Cerebellar nuclear complex (tissue), 1 donor: ENCODE data around the gene CCDC198.
A peak's percentile ranks its signal among the peaks of the same experiment; 100 is the strongest.

Source experiments
- DNase-seq, 2 experiments: peaks; one replicate each; lab custom pipeline; 2025; lab: John Stamatoyannopoulos, UW

Gene CCDC198, protein sequence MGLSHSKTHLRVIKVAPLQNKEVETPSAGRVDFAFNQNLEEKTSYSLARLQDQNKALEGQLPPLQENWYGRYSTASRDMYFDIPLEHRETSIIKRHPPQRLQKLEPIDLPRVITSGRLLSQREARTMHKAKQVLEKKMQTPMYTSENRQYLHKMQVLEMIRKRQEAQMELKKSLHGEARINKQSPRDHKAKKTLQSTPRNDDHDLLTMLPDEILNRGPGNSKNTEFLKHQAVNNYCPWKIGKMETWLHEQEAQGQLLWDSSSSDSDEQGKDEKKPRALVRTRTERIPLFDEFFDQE

DNA sequence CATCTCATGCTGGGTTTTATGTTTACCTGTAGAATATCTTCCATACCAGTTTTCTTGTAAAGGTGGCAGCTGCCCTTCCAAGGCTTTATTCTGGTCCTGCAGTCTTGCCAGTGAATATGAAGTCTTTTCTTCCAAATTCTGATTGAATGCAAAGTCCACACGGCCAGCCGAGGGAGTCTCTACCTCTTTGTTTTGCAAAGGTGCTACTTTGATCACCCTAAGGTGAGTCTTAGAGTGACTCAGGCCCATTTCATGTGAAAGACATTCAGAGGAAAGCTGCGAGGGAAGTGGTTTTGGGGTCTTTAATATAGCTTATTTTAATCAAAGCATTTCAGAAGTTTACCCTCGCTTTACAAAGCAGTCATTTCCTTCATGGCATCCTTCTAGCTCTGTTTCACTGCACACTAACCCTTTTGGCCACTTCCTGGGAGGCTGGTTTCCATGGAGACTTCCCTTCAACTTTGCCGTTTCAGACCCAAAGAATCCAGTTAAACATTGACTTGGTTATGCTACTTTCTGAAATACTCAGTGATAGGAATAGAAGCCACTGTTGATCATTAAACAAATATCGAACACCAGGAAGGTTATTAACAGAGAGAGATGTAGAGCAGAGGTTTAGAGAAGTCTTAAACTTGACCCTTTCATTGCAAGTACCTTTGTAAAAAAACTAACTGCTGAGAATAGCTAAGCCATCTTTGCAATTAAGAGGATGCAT is at the start of gene CCDC198:
TSS of gene CCDC198 (minus strand) at position 391 of the 715 bp plus-strand sequence. CDS start at position 249, 142 bp downstream.
- no peak for DNase-seq

DNA sequence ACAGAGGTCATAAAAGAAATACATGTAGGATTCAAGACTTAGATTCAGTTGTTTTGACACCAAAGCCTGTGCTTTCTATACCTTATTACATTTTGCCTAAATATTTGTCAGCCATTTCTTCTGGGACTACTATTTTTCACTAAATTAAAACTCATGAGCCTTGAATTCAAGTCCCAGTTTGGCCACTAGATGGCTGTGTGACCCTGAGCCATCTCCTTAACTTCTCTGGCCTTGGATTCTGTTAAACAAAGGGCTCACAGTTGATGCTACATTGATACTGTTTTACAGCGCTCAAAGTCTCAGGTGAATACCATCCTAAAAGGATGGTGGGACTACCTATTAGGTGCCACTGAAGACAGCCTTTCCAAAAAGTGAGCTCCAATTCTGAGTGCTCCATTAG is 39.6 kb upstream of the CCDC198 start:
- DNase-seq: no peak

DNA sequence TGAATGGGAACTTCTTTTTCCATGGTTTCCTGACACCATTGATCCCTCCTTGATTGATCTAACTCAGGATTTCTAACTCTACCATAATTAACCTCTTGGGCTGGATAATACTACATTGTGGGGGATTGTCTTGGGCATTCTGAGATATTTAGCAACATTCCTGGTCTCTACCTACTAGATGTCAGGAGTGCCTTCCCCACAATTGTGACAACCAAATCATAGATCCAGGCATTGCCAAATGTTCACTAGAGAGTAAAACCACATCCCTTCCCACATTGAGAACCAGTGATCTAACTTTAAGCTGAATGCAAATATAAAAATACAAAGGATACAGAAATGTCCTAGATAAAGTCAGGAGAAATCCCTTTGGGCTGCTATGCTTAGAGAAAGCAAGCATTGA is 36.9 kb upstream of the CCDC198 start:
- DNase-seq: no peak

DNA sequence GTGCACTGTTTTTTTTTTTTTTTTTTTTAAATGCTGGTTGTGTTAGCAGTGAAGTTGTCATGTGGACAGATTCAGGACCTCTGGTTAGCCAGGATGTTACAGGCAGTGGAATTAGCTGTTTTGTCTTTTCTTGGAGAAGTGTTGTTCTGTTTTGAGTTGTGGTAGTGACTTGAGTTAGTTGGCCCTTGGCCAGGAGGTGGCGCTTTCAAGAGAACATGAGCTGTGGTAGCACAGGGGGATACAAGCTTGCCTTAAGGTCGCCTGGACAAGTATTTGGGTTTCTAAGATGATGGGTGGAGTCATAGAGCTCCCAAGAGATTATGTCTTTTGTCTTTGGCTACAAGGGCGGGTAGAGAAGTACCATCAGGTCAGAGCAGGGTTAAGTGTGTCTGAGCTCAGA is 33.3 kb upstream of the CCDC198 start:
- no peak for DNase-seq

DNA sequence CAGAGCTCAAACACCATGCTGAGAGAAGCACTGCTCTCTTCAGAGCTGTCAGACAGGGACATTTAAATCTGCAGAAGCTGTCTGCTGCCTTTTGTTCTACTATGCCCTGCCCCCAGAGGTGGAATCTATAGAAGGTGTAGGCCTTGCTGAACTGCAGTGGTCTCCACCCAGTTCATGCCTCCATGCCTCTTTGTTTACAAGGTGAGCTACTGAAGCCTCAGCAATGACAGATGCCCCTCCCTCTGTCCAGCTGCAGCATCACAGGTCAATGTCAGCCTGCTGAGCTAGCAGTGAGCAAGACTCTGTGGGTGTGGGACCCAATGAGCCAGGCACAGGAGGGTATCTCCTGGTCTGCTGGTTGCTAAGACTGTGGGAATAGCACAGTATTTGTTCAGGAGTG is 25.4 kb upstream of the CCDC198 start:
- DNase-seq: no peak

DNA sequence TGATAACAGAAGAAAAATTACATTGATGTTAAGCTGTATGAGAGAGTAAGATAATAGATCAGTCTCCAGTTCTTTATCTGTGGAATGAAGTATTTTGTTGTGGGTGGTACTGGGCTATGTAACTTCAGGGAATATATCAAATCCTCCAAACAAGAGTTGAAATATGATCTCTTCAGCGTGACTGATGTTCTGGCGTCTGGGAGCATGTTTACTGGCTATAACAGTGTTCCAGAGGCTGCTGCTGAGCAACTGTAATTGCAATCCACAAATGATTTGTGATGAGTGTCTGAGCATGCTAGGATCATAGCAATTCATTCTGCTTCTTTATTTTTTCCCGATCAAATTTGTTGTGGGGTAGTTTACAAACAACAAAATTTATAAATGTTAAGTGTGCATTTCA is 18.6 kb upstream of the CCDC198 start:
- no peak for DNase-seq

DNA sequence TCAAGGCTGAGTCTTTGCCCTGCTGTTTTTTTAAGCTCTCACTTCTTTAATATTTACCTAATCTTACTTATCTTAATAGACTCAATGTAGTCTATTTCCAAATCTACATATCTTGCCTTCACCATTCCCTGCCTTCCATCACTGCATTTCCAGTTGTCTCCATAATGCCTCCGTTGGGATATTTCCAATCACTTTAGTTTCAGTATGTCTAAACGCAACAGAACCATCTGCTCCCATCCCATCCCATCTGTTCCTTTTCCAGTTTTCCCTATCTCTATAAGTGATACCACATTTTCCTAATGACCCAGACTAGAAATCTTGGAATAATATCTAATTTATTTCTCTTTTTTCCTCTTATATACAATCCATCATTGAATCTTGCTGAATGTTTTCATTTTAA is 15.1 kb upstream of the CCDC198 start:
- no peak for DNase-seq

DNA sequence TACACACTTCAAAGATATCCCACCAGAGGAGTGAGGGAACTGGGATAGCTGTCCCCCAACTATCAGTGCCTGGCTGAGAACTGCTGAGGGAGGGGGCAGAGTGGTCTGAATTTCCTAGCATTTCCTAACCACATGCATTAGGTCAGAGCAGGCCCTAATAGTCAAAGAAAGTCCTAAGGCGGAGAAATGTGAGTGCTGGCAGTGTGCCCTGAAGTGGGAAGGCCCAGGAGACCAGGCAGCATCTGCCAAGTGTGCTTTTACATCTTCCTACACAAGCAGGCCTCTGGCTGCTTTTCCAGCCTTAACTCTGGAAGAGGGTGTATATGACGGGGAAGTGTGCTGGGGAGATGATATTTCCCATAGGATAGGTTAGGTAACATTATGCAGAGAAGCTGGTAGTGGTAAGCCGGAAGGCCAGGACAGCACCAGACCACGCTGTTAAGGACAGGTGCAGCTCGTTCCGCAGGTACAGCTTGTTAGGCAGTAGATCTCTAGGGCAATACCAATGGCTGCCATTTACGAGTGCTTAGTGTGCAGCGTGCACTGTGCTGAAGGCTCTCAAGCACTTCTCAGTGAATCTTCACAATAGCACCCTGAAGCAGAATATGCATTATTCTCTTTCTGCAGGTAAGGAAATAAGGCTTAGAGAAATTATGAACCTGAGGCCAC is 9.1 kb upstream of the CCDC198 start:
- DNase-seq: no peak

DNA sequence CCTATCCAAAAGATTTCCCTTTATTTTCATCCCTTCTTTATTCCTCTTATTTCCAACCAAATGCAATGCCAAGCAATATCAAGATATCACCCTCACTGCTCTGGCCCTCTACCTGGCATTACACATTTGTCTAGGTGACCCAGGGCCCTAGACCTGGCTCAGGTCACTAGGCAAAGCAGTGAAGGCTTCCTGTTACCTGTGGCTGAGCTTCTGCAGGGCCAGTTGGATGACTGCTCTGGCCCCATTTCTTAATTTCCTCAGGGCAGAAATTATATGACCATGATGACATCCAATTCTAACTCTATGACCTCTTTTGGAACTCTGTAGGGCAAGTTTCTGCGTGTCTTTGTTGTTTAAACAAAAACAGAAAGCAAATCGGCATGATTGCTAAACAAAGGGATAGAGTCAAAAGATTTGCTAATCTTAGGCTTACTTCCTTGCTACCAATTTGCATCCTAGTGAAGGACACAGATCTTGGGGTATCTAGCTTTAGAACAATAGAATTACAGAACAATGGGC is 7.4 kb upstream of the CCDC198 start:
- DNase-seq: no peak

DNA sequence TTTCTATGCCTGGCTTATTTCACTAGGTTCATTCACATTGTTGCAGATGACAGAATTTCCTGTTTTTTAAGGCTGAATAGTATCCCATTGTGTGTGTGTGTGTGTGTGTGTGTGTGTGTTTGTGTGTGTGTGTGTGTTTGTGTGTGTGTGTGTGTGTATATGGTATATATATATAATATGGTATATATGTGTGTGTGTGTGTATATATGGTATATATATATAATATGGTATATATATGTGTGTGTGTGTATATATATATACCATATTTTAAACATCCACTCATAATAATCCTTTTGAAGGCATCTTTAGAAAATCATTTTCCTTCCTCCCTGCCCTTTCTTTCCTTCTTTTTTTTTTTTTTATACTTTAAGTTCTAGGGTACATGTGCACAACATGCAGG is 5.0 kb upstream of the CCDC198 start:
- no peak for DNase-seq

DNA sequence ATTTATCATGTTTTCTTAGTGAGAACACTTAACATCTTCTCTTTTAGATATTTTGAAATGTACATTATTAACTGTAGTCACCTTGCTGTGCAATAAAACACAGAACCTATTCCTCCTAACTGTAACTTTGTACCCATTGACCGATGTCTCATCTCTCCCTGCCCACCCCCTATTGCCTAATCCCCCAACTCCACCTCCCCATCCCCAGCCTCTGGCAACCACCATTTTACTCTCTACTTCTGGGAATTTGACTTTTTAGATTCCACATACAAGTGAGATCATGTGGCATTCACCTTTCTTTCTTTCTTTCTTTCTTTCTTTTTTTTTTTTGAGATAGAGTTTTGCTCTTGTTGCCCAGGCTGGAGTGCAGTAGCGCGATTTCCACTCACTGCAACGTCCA is 4.4 kb upstream of the CCDC198 start:
- no peak for DNase-seq

DNA sequence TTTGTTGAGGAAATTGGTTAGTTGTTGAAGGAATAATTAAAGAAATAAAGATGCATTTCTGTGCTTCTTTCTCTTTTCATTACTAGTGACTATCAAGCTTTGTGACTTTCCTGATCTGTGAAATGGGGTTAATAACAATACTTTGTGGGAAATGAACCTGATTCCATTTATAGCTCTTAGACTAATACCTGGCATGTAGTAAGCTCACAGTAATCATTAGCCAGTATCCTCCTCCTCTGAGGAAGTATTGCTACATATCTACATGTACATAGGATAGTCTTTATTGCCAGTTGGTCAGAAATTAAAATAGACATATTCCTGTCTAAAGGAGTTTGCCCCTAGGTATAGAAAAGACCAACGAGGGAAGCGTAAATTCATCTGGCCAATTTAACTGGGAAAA is 1.8 kb upstream of the CCDC198 start:
- DNase-seq: no peak

DNA sequence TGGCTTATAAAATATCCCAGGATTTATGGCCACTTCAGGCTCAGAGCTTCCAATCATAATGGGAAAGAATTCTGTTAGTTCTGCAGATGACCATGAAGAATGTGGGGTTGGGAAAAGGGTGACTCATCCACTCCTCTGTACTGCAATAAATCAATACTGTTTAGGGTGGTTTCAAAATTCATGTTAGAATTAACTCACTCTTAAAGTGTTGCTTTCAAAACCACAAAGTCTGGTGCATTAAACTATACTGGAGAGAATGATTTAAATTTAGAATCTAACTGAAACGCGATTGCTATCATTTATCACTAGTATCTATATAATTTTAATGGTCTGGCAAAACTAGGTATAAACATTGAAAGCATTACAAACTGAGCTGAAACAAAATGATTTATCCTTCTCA is 798 bp downstream of the CCDC198 start:
- no peak for DNase-seq

DNA sequence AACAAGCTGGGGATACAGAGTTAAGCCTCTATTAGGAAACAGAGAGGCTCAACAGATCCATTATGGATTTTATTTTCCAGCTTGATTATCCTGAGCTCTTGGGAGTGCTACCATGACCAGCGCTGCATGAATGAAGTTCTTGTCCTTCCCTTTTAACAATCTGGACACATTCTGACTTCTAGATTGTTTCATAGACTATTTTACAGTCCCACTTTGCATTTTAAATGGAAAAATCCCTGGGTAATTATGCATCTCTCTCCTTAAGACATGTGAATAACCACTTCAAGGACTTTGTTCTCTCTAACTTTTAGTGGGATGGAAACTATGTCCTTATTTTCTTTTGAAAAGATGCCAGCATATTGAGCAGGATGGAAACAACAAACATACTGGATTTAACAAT is 2.0 kb downstream of the CCDC198 start:
- DNase-seq: no peak

DNA sequence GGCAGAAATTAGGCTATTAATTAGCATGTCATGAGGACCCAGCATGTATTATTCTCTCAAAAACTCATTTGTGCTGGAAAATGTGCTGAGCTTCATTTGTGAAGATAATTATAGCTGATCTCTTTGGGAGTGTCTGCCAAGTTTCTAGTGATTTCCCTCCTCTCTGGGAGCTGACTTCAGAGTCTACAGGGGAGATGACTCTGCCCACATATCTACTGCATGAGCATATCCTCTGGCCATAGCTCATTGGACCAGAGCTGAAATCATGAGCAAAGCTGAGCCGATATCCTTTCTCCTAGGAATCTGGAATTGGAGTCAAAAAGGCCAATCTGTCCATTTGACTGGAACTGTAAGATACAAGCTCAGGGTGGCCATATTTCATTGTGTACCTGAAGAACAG is 5.9 kb downstream of the CCDC198 start:
- no peak for DNase-seq

DNA sequence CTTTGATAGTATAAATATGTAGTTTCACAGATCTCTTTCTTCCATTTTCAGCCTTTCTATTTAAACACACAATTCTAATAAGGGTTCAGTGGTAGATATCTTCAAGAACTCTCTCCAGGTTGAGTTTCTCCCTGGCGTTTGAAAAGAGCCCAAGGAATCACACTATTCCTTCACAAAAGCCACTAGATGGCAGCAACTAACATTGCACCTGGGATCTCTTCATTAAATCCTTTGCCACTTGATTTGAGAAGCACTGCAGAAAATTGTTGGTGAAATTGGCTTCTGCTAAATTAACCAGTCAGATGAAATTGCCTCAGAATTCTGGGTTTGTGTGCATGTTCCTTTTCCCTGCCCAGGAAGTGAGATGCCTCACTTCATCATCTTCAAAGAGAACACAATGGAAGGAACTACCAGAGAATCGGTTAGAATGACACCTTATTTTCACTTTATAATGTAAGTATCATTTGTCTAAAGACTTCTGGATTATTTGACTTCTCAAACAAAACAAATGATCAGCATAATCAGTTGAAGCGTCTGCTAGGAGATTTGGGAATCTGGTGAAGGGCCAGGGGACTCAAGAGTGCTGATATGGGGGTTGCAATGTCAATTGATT is 6.8 kb downstream of the CCDC198 start:
- DNase-seq: peak in 1 of 2 experiments; percentile 46

DNA sequence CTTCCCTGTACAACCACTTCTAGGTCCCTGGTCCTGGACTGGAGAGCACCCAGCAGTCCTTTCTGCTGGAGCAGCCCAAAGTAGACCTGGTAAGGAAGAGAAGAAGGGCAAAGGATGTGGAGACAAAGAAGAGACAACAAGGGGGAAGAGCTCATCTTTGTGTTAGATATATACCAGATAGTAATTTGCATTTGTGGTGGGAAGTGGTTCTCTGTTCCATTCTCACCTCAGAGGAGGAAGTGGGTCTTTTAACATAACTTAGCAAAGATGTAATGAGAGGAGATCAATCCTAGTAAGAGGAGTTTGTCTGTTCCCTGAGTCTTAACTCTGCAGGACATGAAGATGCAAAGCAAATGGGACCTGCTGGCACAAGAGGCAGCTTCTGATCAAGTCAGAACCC is 8.0 kb downstream of the CCDC198 start:
- DNase-seq: no peak

DNA sequence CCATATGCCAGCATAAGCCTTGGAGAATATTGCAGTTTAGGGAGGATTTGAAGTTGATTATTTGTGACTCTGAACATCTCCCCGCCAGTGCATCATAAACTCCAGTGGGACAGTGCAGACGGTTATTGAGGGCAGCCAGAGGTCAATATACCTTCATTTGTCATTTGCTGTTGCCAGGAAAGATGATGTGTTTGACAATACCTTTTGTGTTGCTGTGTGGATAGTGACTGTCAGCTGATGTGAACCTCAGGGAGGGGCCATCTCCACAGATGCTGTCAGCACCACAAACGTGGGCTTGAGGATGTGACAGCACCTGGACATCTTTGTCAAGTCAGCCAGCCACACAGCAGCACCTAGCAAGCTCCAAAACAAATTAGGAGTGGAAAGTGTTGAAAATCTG is 11.5 kb downstream of the CCDC198 start:
- DNase-seq: no peak

DNA sequence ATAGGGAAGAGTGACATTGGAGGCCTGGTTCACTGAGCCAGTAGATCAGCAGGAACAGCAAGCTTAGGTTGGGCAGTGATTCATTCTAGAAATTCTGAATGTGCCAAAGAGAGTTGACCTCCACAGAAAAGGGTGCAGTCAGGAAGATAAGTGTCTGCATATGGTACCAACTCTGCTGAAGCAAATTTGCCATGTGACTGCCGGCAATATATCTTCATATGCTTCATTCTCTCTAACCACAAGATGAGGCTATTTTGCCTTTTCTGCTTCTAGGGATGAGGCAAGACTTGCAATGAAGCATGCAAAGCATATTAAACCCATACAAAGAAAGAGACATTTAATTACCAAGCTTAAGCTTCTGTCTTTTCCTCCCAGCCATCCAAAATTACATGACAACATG is 13.6 kb downstream of the CCDC198 start:
- no peak for DNase-seq

DNA sequence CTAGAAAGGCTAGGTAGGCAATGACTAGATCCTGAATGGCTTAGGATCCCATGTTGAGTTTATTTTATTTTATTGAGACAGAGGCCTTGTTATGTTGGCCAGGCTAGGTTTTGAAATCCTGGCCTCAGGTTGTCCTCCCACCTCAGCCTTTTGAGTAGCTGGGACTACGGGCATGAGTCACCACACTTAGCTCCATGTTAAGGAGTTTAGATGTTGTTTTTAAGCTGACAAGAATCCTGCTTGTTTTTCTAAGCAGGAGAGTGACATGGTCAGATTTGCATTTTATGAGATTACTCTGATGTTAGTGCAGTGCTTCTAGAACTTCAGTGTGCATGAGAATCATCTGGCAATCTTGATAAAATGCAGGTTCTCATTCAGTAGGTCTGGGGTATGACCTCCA is 14.5 kb downstream of the CCDC198 start:
- no peak for DNase-seq

DNA sequence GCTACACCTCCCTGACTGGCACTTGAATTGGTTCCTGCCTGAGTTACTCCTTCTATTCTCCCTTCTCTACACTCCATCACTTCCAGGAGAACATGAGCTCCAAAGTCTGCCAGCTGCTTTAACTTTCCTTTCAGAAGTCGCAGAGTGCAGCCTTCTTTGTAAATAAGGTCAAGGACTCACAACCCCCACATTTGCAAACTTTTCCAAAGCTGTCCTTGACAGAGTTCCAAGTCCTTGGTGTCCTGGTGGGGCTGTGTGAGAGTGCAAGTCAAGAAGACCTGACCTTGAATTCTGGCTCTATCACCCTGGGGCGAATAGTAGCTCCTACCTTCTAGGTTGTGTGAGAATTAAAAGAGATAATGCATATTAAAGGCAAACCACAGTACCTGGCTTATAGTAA is 15.6 kb downstream of the CCDC198 start:
- DNase-seq: no peak

DNA sequence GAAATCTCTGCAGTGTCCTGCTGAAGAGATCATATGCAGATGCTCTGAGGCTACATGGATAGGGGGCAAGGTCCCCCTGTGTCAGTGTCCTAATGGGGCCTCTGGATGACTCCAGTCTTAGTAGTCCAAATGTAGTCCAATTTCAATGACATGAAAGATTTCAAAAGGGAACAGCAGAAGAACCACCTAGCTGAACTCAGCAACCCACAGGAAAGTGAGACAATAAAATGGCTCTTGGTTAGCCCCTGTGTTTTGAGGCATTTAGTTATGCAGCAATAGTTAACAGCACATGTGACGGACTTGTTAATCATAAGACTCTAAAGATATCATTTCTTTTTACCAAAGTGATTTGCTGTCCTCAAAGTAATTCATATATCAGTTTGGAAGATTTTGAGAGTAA is 22.7 kb downstream of the CCDC198 start:
- no peak for DNase-seq
